ENCODE data around the gene SF1.

The SF1 gene

DNA sequence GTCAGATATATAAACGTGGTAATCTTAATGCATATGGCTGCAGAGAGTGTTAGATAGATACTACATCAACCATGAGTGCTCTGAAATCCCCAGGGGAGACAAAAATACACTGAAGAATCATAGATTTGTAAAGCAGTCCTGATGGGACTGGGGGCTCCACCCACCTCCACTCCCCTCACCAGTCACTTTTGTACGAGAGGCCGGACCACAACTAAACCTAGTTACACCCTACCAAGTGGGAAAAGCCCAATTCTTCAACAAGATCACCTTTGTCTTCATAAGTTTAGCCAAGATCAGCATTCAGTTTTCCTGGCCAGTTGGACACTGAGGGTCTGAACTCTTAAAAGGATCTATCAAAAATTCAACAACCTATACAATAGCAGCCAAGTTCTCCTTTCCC is 1.5 kb downstream of the SF1 start:
- peak overlapping the region; percentile 84; the same call in 1 of the 2 replicates for H3K9ac ChIP-seq (ENCODE audit: low read depth, low read length)
- peaks cover 45% of the 10 kb centered on the region for H3K36me3 ChIP-seq (ENCODE audit: insufficient read depth, low read length)
- H3K9me3 ChIP-seq (ENCODE audit: control insufficient read depth, insufficient read depth, low read length), result no peaks in the 10 kb centered on the region
- no peaks in the 10 kb centered on the region; the same call in 1 of the 2 replicates for H3K4me1 ChIP-seq (ENCODE audit: insufficient read depth, low read length)

DNA sequence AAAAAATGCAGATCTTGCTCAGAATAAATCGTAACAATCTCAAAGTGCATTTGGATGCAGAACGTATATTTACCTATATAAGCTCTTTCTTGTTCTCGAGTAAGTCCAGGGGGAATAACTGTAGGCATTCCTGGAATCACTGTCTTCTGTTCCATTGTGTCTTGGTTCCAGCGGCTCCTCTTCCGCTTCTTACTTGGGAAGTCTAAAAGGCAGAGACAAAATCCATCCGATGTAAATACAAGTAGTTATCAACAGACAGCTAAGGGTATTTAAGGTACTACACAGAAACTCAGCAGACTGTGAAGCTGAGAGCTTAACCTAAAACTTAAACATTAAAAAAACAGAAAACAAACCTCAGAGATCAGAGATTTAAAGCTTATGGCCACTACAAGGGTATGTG is 1.9 kb downstream of the SF1 start:
- Histone ChIP-seq H3K9ac (ENCODE audit: low read depth, low read length) (peak overlapping the region; percentile 84; the same call in 1 of the 2 replicates), H3K36me3 (ENCODE audit: insufficient read depth, low read length) (peaks cover 48% of the 10 kb centered on the region), H3K4me1 (ENCODE audit: insufficient read depth, low read length) (no peaks in the 10 kb centered on the region; the same call in 1 of the 2 replicates), H3K9me3 (ENCODE audit: control insufficient read depth, insufficient read depth, low read length) (no peaks in the 10 kb centered on the region)

DNA sequence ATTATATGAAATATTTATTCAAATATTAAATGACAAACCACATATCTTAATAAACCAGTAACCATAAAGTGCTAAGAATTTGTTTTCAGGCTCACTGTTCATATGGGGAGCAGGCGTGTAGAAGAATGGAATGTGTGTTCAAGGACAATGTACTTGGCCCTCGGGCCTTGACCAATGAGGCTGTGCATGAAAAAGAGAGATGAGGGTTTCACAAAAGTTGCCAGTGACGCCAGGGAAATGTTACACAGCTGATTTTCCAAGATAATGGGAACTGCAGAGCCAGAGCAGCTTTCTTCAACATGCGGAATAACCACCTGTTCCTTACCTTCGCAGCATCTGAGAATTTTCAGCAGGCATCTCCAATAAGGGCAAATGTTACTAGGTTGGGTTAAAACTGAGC is 4.2 kb downstream of the SF1 start:
- peaks cover 70% of the 10 kb centered on the region for H3K36me3 ChIP-seq (ENCODE audit: insufficient read depth, low read length)
- H3K9me3 ChIP-seq (ENCODE audit: control insufficient read depth, insufficient read depth, low read length), result no peaks in the 10 kb centered on the region
- no peaks in the 10 kb centered on the region; the same call in 1 of the 2 replicates for H3K4me1 ChIP-seq (ENCODE audit: insufficient read depth, low read length)
- no peak overlapping the region for H3K9ac ChIP-seq (ENCODE audit: low read depth, low read length)

DNA sequence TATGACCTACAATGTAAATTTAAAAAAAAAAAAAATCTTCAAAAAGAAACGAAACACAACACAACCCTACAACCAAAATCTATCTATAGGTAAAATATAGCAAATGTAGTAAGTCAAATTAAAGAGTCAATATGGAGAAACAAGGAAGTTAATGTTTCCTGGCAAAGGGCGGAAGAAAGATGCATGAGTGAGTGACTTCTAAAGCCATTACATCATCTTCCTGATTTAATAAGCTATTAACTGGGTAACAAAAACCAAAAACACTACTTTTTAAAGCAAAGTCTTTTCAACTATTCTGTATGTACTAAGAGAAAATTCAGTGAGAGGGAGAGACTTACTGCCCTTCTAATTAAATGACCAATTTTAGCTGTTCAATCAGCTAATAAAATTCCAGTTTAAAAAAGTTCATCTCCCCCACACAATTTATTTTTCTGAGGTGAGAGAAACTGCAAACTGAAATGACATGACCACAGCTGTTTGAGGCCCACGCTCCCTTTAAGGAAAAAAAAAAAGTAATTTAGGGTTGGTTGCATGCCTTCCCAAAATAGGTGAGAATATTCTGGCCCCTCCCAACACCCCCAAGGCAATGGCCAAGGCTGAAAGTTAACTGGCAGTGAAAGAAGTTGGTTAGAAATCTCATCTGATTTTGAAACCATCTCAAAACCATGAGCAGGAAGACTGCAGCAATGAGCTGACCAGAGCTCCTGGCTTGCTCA is 5.9 kb downstream of the SF1 start:
- H3K4me1 ChIP-seq (ENCODE audit: insufficient read depth, low read length), result no peaks in the 10 kb centered on the region; the same call in 1 of the 2 replicates
- H3K9me3 ChIP-seq (ENCODE audit: control insufficient read depth, insufficient read depth, low read length), result no peaks in the 10 kb centered on the region
- peaks cover 84% of the 10 kb centered on the region for H3K36me3 ChIP-seq (ENCODE audit: insufficient read depth, low read length)
- no peak overlapping the region for H3K9ac ChIP-seq (ENCODE audit: low read depth, low read length)

DNA sequence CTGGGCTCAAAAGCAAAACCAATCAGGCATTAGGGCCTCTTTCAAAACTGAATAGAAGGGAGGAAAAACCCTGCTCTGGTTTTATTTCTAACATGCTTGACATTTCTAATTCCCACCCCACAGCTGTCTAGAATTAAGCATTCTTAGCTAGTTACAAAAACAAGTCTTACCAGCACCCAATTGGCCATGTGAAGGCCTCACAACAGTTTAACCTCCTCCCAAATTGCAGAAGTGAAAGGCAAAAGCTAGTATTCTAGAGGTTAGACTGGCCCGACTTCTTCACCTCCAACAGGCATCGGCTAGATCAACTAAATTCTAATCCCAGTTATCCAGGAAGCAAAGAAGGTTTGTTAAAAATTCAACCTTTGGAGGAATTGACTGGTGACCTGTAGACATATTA is 6.5 kb downstream of the SF1 start:
- H3K4me1 ChIP-seq (ENCODE audit: insufficient read depth, low read length), result no peaks in the 10 kb centered on the region; the same call in 1 of the 2 replicates
- no peaks in the 10 kb centered on the region for H3K9me3 ChIP-seq (ENCODE audit: control insufficient read depth, insufficient read depth, low read length)
- H3K36me3 ChIP-seq (ENCODE audit: insufficient read depth, low read length), result peaks cover 89% of the 10 kb centered on the region
- H3K9ac ChIP-seq (ENCODE audit: low read depth, low read length), result no peak overlapping the region

DNA sequence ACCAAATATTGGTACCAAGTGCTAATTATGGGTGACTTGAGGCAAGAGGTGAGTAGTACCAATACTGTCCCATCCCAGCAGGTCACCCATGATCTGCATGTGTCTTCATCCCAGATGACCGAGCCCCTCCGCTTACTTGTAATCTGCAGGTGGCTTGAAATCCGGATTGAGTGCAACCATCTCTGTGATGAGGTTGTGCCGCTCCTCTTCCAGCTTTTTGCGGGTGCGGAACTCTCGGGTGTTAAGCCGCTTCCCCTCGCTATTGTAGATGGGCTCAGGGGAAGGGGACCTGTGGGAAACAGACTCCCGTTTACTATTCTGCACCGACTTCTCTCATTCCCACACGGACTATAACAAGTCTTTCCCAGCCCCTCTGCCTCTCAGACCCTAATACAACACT is 8.2 kb downstream of the SF1 start:
- Histone ChIP-seq H3K9ac (ENCODE audit: low read depth, low read length) (no peak overlapping the region), H3K4me1 (ENCODE audit: insufficient read depth, low read length) (peaks cover 1% of the 10 kb centered on the region), H3K36me3 (ENCODE audit: insufficient read depth, low read length) (peaks cover 74% of the 10 kb centered on the region), H3K9me3 (ENCODE audit: control insufficient read depth, insufficient read depth, low read length) (no peaks in the 10 kb centered on the region)

DNA sequence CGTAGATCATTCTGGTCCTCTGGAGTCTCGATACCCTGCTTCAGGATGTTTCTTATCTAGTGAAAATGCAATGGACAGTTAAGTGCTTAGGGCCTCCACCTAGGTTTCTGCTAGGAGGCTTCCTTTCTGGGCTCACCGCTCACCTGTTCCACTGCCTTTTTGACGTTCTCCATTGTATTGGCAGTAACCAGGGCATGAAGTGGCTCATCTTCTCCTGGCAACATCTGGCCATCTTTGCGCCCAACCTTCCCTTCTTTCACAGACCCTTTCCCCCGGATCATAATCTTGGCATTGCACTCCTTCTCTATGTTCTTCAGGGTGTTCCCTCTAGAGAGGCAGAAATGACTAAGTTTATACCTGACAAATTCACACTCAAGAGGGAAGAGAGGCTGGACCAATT is 9.1 kb downstream of the SF1 start:
- H3K36me3 ChIP-seq (ENCODE audit: insufficient read depth, low read length), result peaks cover 76% of the 10 kb centered on the region
- H3K9me3 ChIP-seq (ENCODE audit: control insufficient read depth, insufficient read depth, low read length), result no peaks in the 10 kb centered on the region
- H3K4me1 ChIP-seq (ENCODE audit: insufficient read depth, low read length), result peaks cover 10% of the 10 kb centered on the region
- H3K9ac ChIP-seq (ENCODE audit: low read depth, low read length), result no peak overlapping the region

DNA sequence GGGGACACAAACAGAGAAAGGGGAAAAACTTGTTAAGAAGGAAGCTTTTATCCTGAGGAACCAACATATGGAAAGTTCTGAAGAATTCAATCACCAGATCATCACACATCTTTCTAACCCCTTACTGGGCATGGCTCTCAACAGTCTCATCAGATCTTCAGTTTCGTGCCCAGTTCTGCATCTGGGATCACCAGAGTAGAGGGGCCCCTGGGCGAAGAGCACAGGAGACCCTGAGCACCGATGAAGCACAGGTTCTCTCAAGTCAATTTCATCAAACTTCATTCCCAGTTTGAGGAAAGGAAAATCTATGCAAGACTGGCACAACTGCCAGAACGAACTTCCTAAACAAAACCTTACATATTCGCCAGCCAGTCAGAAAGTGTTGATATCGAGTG is 10.0 kb downstream of the SF1 start:
- H3K9me3 ChIP-seq (ENCODE audit: control insufficient read depth, insufficient read depth, low read length), result no peaks in the 10 kb centered on the region
- H3K4me1 ChIP-seq (ENCODE audit: insufficient read depth, low read length), result peaks cover 20% of the 10 kb centered on the region
- peaks cover 69% of the 10 kb centered on the region for H3K36me3 ChIP-seq (ENCODE audit: insufficient read depth, low read length)
- H3K9ac ChIP-seq (ENCODE audit: low read depth, low read length), result no peak overlapping the region

DNA sequence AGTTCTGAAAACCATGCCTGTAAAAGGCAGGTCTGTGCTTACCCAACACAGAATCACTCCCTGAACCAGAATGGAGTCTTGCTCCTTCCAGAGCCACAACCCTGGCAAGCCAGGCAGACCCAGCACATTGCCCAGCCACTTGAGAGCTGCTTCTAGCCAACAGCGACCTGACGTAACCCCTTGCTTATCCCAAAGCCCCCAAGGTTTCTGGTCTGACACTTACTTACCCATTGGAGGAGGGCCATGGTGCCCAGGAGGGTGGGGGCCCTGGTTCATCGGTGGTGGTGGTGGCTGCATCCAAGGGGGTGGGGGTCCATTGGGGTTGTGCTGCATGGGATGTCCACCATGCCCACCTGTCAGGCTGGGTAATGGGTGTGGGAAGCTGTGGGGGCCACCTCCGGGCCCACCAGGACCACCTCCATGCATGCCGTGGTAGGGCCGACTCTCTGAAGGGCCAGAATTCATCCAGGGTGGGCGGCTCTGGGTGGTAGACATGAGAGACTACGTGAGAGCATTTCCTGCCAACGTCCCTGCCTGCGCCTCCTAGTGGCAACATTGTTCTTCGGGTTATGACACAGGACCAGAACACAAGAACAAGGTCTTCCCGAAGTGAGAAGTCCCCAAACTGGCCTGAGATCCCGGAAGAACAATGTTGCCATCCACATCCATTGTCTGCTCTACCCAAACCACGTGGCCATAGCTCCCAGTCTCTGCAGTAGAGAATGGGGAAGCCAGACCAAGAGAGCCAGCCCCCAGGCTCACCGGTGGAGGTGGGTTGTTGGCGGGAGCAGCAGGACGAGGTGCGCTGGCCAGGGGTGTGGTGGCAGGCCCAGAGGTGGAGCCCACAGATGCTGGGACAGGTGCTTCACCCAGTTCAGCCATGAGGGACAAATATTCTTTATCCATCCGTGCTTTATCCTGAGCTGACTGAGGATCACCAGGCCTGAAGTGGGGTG is 10.7 kb downstream of the SF1 start:
- H3K36me3 ChIP-seq (ENCODE audit: insufficient read depth, low read length), result peaks cover 63% of the 10 kb centered on the region
- no peaks in the 10 kb centered on the region for H3K9me3 ChIP-seq (ENCODE audit: control insufficient read depth, insufficient read depth, low read length)
- H3K9ac ChIP-seq (ENCODE audit: low read depth, low read length), result no peak overlapping the region
- H3K4me1 ChIP-seq (ENCODE audit: insufficient read depth, low read length), result peaks cover 26% of the 10 kb centered on the region

DNA sequence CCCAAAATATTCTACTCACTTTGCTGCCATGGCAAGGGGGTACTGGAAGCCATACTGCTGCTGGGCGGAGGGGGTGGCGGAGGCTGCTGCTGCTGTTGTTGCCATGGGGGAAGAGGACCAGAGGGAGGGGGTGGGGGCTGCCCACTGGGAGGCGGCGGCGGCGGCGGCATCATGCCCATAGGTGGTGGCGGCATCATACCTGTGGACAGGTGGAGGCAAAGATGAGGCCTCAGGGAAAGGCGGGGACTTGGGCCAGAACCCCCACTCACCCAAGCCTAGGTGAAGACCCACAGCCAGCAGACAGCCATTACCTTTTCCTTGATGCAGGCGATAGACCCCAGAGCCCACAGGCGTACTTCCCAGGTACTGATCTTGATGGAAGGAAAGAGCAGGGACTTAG is 11.5 kb downstream of the SF1 start:
- Histone ChIP-seq H3K4me1 (ENCODE audit: insufficient read depth, low read length) (peaks cover 34% of the 10 kb centered on the region), H3K36me3 (ENCODE audit: insufficient read depth, low read length) (peaks cover 55% of the 10 kb centered on the region), H3K9ac (ENCODE audit: low read depth, low read length) (no peak overlapping the region), H3K9me3 (ENCODE audit: control insufficient read depth, insufficient read depth, low read length) (no peaks in the 10 kb centered on the region)

DNA sequence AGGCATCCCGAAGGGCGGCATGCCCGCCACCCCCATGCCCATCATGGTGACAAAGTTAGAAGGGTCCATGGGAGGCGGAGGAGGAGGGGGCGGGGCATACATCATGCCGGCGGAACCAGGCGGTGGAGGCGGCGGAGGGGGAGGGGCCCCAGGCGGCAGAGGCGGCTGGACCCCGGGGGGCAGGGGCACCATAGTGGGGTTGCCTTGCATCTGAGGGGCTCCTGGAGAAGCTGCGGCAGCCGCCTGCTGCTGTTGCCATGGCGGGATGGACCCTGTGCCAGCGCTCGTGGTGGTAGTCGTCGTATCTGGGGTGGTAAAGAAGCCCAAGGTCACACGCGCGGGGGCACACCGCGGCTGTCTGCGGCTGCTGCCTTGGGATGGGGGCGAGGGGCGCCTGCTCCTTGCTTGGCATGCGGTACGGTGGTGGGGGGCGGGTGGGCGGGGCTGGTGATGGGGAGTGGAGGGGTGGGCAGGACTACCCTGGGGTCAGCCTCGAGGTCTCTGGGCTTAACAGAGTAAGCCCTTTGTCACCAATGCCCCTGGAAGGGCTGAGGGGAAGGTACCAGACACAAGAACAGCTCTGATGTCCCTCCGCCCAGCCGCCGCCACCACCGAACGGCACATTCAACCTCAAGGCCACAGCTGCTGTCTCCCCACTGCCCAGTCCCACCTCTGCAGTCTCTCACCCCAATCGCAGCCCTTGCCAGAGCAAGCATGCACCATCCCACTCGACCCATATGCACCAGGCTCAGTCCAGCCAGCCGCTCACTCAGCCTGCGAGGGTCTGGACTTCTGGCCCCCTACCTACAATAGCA is 12.3 kb downstream of the SF1 start:
- Histone ChIP-seq H3K36me3 (ENCODE audit: insufficient read depth, low read length) (peaks cover 48% of the 10 kb centered on the region), H3K4me1 (ENCODE audit: insufficient read depth, low read length) (peaks cover 38% of the 10 kb centered on the region), H3K9ac (ENCODE audit: low read depth, low read length) (no peak overlapping the region), H3K9me3 (ENCODE audit: control insufficient read depth, insufficient read depth, low read length) (no peaks in the 10 kb centered on the region)

DNA sequence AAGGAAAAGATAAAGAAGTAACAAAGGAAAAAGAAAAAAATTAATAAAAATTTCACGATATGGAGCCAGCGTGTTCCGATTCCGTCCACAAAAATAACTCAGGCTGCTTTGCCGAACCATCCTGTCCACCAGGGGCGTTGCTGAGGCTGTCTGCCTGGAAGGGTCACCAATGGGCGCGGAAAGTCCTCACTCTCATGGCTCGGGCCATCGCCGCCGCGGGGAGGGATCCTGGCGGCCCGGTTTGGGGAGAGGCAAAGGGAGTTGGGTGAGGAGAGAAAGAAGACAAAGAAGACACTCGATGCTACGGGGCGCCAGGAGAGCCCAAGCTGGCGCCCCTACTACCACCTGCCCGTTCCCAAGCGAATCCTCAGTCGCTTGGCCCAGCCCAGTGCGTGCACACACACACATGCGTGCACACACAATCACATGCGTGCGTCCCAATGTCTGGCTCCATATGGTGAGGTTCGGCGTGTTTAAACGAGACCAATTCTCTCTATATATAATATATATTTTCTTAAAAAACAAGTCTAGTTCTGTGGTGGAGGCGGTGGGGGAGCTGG is 13.0 kb downstream of the SF1 start:
- H3K36me3 ChIP-seq (ENCODE audit: insufficient read depth, low read length), result peaks cover 42% of the 10 kb centered on the region
- H3K9me3 ChIP-seq (ENCODE audit: control insufficient read depth, insufficient read depth, low read length), result no peaks in the 10 kb centered on the region
- peaks cover 45% of the 10 kb centered on the region for H3K4me1 ChIP-seq (ENCODE audit: insufficient read depth, low read length)
- no peak overlapping the region for H3K9ac ChIP-seq (ENCODE audit: low read depth, low read length)

DNA sequence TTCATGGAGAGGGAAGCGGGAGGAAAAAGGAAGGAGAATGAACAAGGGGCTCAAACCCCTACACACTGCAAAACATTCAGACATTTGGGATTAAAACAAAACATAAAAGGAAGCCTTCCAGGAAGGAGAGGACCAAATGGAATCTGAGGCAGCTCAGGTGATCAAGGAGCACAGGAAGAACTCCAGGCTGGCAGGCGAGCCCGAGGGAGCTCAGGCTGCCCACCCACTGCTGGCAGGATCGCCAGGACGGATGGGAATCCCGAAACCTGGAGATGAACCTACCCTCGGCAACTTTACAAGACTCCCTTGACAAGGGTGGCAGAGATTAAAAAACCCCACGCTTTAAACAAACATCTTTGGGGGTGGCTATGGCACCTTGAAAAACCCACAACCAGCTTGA is 13.6 kb downstream of the SF1 start:
- Histone ChIP-seq H3K4me1 (ENCODE audit: insufficient read depth, low read length) (peaks cover 50% of the 10 kb centered on the region), H3K9ac (ENCODE audit: low read depth, low read length) (no peak overlapping the region), H3K36me3 (ENCODE audit: insufficient read depth, low read length) (peaks cover 36% of the 10 kb centered on the region), H3K9me3 (ENCODE audit: control insufficient read depth, insufficient read depth, low read length) (no peaks in the 10 kb centered on the region)

DNA sequence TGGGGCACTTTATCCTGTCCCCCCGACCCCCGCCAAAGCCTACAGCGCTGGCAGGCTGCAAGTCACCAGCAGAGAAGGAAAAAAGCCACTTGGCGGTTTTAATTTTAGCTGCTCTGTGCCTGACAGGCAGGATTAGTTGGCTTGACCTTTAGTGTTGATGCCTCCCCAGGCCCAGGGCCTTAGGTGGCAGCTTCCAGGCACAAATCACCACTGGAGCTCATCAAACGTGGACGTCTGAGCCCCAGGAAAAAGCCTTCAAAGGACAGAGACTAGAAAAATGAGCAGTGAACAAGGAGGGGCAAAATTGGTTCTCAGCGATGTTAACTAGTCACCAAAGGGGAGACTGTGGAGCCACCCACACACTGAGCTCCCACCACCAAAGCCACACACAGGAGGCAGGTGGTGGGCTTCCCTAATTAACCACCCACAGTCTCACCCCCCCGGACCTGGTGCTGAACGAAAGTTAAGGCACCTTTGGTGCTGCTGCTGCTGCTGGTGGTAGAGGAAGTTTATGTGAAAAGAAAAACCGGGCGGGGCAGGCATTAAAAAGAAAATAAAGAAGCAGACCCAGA is 14.2 kb downstream of the SF1 start:
- Histone ChIP-seq H3K9me3 (ENCODE audit: control insufficient read depth, insufficient read depth, low read length) (no peaks in the 10 kb centered on the region), H3K9ac (ENCODE audit: low read depth, low read length) (no peak overlapping the region), H3K4me1 (ENCODE audit: insufficient read depth, low read length) (peaks cover 56% of the 10 kb centered on the region), H3K36me3 (ENCODE audit: insufficient read depth, low read length) (peaks cover 30% of the 10 kb centered on the region)
